CD4-positive, alpha-beta T cell treated with Interleukin-6 at 100 ng/mL for 8 hours (primary cell): ENCODE data around the gene UQCR11.

Experiments used
- DNase-seq: peaks from one replicate; pipeline ENCODE4 v3.0.0-alpha.2; 2020; ENCODE audit warnings: mixed read lengths, low spot score

Gene UQCR11

DNA sequence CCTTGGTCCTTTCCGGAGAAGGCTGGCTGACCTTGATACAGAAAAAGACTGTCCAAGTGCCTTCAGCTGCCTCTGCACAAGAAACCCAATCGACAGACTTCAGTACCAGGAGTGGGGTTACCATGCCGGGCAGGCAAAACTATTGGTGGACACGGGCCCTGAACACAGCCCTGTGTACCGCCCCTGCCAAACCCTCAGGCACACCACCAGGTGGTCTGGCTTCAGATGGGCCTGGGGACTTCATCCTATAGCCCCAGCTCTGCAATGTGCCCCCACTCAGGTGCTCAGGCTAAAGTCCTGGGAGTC lies 29.6 kb upstream of the UQCR11 start:
- no peak for DNase-seq

DNA sequence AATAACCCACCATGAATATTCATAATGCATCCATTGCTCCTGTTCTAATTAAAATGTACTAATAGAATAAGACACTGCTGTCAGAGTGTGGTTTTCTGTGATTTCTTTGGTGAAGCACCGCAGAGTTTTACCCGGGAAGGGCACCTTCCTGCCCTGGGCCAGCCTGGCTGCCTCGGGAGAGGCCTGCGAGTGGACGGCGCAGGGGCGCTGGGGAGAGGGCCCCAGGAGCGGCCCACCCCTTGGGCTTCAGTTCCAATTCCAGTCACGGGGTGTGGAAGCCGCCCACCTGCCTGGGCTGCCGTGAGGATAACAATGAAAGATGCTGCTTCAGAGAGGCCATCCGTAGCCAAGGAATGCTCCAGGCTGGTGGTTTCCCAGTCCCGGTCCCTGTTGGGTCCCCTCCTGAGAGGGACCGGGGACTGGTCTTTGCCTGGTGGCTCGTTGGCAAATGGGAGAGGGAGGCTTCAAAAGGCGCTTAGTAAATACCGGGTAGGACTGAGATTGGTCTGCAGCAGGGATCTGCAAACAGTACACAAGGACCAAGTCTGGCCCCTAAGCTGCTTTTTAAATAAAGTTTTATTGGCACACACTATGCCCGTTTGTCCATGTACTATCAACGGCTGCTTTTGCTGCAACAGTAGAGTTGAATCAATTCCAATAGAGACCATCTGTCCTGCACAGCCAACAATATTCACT lies 29.1 kb upstream of the UQCR11 start:
- no peak for DNase-seq

DNA sequence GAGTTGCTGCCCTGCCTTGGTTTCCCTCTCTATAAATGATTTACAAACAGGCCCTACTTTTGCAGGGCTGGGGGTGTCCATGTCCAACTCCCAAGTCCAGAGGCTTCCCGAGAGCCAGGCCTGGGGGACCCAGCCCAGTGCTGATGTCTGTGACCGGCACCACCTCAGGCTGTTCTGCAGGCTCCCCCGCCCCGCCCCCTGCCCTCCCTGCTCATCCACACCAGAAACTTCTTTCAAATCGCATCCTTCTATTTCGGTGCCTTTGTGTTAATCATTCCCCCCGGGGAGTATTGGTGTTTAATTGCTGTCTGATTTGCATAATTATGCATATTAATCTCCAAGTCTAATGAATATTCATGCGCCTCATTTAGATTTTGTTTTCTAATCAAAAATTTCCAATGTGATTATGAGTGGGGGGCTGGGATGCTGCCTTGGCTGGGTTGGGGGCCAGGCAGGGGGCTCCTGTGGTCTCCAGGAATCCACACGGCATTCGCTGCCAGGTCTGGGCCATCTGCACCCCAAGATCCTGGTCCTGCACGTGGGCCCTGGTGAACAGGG lies 28.1 kb upstream of the UQCR11 start:
- DNase-seq: no peak

DNA sequence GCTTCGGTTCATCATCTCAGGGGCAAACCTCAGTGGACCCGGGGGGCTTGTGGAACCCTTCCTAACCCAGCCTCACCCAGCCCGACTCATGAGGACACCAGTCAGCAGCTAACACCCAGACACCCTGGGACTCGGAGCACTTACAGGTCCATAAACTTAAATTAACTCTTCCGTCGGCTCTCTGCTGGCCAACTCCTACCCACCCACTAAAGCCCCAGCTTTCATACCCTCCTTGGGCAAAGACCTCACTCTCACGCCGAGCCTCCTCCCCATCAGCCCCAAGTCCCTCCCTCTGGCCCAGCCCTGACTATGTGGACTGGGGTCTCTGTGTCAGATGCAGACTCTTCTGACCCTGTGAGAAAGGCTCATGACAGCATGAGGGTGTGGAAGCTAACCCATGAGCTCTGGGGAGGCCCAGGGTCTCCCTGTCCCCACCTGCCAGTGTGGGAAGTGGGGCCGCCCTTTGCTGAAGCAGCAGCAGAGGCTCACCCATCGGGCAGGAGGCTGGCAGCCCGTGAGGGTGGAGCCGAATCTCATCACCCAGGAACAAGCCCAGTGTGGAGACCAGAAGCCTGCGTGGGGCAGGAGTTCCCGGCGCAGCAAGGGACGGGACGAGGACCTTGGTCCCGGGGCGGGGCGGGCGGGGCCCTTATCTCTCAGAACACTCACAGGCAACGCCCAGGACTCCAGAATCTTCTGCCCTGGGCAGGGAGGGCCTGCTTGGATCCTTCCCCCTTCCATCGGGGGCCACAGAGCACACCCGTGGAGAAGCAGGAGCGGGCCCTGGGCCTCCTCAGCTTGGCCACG lies 27.4 kb upstream of the UQCR11 start:
- DNase-seq: no peak

DNA sequence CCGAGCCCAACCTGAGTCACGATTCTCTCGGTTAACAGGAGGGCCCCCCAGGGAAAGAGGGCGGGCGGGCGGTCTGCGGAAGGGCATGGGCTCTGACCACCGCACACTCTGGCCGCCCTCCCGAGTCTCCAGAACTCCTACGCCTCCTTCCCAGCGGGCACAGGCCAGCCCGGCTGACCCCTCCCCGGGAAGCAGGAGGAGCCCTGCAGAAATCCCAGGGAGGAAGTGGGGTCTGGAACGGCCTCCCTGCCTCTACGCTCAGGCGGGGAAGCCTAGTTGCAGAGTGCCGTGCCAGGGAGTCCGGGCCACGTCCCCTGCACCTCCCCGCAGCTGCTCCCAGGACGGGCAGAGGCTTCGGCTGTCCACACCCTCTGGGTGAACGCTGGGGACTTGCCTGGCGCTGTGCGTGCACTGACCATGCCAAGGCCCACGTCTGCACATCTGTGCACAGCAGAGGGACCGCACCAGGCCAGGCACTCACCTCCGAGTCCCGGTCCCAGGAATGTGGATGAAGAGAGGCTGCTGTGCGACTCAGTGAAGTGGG lies 26.4 kb upstream of the UQCR11 start:
- DNase-seq: no peak

DNA sequence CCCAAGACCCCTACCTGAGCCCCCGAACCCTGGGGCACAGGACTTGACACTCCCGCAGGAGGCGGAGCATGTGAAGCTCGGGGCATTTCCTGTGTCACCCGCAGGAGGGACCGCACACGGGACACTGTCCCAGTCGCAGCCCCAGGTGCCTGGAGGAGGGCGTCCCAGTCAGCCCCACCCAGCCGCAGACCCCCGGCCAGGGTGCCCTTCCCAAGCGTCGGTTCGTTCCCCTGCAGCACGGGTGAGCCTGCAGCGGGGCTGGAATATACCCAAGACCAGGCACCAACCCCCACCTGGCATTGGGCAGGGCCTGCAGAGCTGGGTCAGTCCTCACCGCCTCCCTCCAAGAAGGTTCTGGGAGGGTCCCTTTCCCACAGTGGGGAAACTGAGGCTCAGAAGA lies 25.5 kb upstream of the UQCR11 start:
- no peak for DNase-seq

DNA sequence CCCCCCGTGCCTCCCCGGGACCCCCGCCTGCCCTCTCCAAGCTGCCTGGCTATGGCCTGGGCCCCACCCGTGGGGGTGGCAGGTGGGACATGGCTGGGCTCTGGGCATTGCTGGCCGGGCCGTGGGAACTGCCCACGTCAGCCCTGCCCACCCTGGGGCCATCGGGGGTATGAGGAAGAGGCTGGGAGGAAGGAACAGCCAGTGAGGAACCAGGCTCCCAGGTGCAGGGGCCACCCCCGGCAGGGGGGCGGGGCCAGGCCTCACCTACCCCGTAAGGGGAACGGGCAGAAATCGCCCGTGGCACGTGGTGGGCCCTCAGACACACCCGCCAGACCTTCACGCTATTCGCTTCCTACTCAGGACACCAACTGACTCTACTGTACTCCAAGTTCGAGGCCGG lies 24.8 kb upstream of the UQCR11 start:
- no peak for DNase-seq

DNA sequence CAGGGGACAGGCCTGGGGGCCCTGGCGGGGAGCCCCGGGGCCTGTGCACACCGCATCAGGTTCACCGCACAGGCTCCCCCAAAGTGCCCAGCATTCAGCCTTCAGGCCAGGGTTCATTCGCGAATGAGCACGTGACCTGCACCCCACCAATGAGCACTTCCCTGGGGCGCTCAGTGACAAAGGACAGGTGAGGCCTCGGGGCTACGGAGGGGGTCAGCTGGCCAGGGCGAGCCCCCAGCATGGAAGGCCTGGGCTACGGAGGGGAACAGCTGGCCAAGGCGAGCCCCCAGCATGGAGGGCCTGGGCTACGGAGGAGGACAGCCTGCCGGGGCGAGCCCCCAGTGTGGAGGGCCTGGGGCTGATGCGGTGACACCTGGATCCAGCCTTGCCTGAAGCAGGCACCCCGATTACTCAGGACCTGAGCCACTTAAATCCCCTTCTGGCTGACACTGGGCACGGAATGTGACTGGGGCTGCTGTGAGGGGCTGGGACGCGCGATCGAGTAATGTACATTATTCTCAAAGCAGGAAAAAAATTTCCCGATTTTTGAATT lies 24.1 kb upstream of the UQCR11 start:
- DNase-seq: no peak

DNA sequence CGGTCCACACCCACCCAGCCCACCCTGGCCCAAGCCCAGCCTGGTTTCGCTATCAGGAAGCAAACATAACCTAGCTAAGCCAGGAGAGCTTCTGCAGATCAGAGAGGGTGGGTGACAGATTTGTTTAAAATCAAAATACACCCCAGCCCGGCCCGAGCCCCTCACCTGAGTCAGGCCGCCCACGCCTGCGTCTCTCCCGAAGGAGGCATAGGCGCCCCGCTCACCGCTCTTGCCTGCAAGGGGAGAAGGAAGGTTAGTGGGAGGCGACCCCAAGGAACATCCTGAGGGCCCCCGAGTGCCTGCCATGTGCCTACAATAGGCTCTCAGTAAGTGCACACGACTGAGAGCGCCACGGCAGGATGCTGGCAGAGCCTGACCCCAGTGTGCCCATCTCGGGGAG lies 21.9 kb upstream of the UQCR11 start:
- no peak for DNase-seq

DNA sequence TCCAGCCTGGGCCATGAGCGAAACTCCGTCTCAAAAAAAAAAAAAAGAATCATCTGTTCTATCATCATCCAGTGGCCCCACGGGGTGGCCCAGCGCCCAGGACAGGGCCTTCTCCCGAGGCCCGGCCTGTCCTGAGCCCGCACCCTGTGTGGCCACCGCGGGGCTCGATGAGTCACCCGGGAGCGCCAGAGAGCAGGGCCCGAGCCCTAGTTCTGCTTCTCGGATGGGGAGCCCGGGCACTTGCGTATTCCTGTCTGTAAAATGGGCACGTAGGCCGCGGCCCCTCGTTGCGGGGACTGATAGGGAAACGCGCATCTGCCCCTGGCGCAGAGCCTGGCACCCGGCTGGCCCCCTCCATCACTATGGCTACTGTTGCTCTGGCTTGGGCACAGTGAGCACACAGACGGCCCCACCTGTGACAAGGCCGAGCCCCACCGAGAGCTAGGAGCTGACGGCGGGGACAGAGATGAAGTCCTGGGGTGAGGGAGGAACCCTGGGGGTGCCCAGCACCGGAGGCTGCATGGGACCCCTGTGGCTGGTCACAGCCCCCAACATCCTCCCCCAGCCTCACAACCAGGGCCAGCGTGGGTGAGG lies 21.3 kb upstream of the UQCR11 start:
- DNase-seq: no peak

DNA sequence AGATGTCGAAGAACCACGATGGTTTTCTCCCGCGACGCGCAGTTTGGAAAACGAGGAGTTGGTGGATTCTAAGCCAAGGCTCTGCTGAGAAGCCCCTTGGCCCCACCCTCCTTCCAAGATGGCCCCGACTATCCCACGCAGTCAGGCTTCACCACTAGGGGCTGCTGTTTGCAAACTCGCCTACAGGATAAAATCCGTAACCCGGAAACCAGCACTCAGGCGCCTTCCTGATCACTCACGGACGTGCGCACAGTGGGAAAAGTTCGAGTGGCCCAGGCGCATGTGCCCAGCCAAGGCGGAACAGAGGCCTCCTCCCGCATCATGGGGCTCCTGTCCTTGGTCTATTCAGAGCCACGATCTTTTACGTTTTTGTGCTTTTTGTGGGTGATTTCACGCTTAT lies 19.2 kb upstream of the UQCR11 start:
- DNase-seq: peak; percentile 29

DNA sequence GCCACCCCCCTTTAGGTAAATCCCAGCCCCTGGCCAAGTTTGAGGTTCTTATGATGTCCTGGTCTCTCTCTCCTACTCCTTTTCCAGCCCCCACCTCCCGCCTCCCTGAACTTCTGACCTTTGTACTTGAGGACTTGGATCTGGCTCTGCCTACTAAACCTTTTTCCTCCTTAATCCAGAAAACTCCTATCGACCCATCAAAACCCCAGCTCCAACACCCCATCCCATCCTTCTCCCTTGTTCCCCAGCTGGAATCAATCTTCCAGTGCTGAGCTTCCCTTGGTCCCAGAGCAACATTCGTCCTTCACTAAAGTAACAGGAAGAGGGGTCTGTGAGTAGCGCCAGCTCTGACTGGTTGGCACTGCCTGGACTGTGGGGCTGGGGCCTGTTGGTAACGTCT lies 17.3 kb upstream of the UQCR11 start:
- DNase-seq: no peak

DNA sequence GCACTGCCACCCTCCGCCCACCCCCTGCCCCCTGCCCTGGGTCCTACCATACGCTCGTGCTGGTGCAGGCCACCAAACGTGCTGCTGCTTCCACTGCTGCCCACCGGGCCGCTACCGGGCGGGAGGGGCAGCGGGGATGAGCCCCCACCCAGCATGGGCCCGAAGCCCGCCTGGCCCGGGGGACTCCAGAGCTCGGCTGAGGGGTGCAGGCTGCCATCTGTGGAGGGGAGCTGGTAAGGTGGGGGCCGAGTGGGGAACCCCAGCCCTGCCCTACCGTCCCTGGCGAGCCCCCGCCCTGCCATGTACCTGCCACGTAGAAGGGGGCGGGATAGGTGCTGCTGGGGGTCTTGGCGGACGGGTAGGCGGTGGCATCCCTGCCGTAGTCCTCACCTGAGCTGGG lies 16.7 kb upstream of the UQCR11 start:
- no peak for DNase-seq

DNA sequence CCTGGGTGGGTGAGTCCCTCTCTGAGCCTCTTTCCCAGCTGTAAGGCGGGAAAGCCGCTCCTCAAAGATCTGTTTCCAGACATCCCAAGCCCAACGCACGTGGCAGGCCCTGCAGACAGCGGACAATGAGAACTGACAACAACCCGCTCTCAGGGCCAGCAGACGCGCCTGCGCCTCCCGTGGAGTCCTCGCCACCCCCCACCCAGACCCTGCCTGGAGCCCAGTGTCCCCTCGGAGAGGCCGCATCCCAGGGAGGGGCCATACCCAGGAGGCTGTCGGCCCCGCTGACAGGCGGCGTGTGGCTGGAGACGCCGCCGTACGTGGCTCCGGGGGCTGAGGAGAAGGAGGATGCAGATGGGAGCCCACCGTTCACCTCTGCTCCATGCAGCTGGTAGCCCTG lies 16.3 kb upstream of the UQCR11 start:
- DNase-seq: no peak

DNA sequence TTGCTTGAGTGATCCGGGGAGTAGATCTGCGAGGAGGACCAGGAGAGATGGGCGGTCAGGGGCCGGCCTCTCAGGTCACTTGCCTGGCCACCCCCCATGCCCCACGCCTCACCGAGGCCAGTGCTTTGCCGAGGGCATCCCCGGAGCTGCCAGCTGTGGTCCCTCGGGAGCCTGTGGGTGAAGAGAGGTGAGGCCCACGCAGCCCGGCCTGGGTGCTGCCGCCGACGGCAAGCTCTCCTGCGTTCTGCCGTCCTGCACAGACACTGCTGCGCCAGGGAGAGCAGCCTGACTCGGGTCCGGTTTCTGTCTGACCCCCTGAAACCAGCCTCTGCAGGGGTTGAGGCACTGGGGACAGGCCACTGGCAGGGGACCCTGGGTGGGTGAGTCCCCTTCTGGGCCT lies 15.8 kb upstream of the UQCR11 start:
- no peak for DNase-seq

DNA sequence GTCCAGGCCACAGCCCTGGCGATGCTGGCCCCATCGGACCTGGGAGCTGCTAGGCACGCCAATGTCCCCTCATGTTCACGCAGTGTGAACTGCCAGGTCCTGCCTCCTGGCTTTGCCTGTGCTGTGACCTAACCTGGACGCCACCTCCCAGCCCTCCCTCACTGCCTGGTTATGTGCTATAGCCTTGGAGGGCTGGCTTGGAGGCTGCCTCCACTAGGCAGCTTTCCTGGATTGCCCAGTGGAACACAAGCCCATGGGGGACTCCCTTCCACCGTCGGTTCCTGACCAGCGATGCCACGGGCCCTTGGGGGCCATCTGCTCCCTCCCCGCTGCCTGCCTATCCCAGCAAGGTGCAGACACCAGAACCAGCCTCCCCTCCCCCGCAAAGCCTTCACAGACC lies 15.2 kb upstream of the UQCR11 start:
- no peak for DNase-seq

DNA sequence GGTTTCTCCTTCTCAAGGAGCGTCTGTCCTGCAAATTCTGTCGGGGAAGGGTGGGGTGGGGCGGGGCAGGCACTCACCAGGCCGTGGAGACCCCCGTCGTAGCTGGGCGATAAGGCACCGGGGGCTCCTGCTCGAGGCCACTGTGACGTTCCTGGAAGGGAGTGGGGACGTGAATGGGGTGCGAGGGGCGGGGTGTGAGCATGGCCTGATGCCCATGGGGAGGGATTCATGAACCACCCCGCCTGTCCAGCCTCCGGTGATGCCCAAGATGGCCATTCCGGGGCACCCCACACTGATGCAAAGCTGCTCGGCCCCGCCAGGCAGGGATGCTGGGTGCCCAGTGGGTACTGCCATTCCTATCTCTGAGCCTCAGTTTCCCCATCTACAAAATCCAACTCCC lies 14.4 kb upstream of the UQCR11 start:
- no peak for DNase-seq

DNA sequence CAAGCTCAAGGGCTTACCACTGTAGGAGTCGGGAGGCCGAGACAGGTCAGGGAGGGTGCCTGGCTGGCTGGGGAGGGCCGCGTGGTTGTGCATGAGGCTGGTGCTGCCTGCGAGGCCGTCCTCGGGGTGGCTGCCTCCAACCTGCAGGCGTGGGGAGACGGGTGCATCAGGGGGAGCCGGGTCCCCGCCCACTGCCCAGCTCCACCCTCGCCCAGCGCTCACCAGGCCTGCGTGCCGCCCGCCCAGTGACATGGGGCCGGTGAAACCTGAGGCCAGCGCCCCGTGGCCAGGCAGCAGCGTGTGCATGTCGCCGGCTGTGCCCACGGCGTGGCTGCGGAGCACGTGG lies 13.8 kb upstream of the UQCR11 start:
- DNase-seq: no peak

DNA sequence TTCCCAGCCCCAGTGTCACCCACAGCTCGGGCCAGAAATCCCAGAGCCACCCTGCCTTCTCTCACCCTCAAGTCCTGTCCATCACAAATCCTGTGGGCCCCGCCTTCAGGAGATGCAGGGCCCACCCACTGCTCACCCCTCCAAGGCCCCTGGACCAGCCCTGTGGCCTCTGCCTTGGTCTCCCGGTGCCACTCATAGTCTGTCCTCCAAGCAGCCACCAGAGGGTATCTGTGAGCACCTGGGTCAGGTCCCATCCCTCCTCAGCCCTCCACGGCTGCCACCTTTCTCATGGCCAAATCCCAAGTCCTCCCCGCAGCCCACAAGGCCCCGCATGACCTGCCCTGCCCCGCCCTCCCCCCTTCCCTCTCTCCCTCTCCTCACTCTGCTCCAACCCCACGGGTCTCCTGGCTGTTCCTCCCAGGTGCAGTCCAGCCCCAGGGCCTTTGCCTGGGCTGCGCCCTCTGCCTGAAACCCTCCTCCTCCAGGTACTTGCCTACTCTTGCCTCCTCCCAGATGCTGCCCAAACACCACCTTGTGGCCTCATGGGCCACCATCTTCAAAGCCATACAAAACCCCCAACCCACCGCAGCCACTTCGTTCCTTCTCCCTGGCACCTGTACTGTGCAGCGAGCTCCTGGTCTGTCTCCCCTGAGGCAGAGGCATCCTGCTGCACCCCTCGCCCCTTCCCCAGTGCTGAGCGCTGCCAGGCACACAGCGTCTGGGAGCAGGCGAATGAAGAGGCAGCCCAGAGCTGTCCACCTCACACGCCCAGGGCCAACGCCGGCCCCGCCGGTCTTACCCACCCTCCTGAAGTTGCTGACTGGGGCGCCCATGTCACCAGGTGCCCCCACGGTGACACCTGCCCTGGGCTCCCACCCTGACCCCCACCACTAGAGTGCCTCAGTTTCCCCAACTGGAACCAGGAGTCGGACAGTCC lies 13.2 kb upstream of the UQCR11 start:
- DNase-seq: peak; percentile 19

DNA sequence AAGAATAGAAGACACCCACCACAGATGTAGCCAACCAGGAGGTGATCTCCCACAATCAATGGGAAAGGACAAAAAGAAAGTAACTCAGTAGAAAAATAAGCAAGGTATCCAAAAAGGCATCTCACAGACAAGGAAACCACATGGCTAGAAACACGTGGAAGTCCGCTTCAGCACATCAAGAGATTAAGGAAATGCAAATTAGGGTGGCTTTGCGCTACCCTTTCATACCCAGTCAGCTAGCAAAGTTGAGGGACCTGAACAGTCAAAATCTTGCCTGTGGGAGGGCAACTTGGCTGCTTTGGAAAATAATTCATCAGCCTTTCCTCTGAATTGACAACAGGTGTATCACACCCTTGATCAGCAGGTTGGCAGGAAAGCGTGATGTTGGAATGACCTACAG lies 11.6 kb upstream of the UQCR11 start:
- no peak for DNase-seq

DNA sequence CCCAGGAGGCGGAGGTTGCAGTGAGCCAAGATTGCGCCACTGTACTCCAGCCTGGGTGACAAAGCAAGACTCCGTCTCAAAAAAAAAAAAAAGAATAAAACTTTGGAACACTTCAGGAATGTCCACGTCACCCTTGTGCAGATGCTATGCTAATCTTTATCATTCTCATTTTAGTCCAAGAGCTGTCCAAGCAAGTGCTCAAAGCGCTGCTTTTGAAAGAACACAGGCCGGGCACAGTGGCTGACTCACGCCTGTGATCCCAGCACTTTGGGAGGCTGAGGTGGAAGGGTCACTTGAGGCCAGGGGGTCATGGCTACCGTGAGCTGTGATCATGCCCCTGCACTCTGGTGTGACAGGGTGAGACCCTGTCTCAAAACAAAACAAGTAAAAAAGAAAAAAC lies 11.1 kb upstream of the UQCR11 start:
- no peak for DNase-seq
